Left lung (tissue), 10 donors: ENCODE results near the gene CXorf66. TPM values are rescaled to one million over a fixed set of nuclear protein-coding genes. Genes with fewer than 3 reads are reported as not detected.
"Not testable (repeated sequence)": the region's sequence is repeated elsewhere in the genome, so short reads cannot be mapped to it uniquely, and the experiment has no call there.

Experiments used
- ATAC-seq: fragments of 200-7000 bp; cut with Tn5 transposase; one replicate; pipeline ENCODE4 v1.9.1; 2020; ENCODE audit warnings: moderate library complexity
- DNase-seq, 4 donors: peaks; one replicate each; pipeline ENCODE4 v3.0.0-alpha.2; 2013 to 2020
- H3K27ac ChIP-seq, 2 donors: fragments of 200-600 bp; sonication (generic) in 1 of 2; one replicate each; pipeline versions ENCODE4 v1.5.0 to v1.8.0; 2020 to 2021
- H3K27me3 ChIP-seq, 2 donors: fragments of 200-600 bp; sonication (generic) in 1 of 2; one replicate each; pipeline versions ENCODE4 v1.5.0 to v1.8.0; 2020 to 2021
- H3K36me3 ChIP-seq, 2 donors: fragments of 200-600 bp; sonication (generic) in 1 of 2; one replicate each; pipeline versions ENCODE4 v1.5.0 to v1.8.0; 2020 to 2021
- H3K4me1 ChIP-seq, 2 donors: fragments of 200-600 bp; one replicate each; pipeline ENCODE4 v1.8.0; 2021
- H3K4me3 ChIP-seq, 2 donors: fragments of 200-600 bp; sonication (generic) in 1 of 2; one replicate each; pipeline versions ENCODE4 v1.5.0 to v1.8.0; 2020 to 2021; ENCODE audit warnings: mild to moderate bottlenecking in 1 of 2
- H3K9me3 ChIP-seq, 2 donors: fragments of 200-600 bp; sonication (generic) in 1 of 2; one replicate each; pipeline versions ENCODE4 v1.5.0 to v1.8.0; 2020 to 2021
- CTCF ChIP-seq, 2 donors: fragments of 200-600 bp; sonication (generic) in 1 of 2; IDR thresholded peaks; one replicate each; pipeline versions ENCODE4 v1.5.0 to v1.8.0; 2021; ENCODE audit warnings: antibody characterized with exemption in 2 of 2
- intact Hi-C, 2 donors: fragments of 100-400 bp; cut with DNase I; formaldehyde crosslinking; loops; one replicate each; pipeline versions ENCODE4 v1.11.2 to v1.14.2; 2022
- polyA plus RNA-seq, 6 donors: library from polyadenylated mRNA; unstranded; fragments of 120-200 nt; gene quantifications; one replicate each; pipeline ENCODE4 v1.2.1, GENCODE V29; 2013; ENCODE audit not compliant: insufficient read length in 6 of 6
- total RNA-seq, 2 donors: library from RNA; stranded (reverse); fragmentation: NEBNext Ultra II Directional; extraction: Animal tissue kit (Norgen Biotek cat#: 25700); gene quantifications; one replicate each; pipeline ENCODE4 v1.2.1, GENCODE V29; 2021
- donor health status: DM: no; HTN: yes; CAD: no.
- donor health status: DM: no; HTN: no; CAD: no.

CXorf66 gene
- total and polyA plus RNA-seq, 8 donors: not detected

- ATAC-seq: no peak
- no peak overlapping the region for H3K4me3 ChIP-seq
- H3K9me3 ChIP-seq: no peaks in the 10 kb centered on the region
- intact Hi-C loops: no loop called here
- H3K36me3 ChIP-seq: no peaks in the 10 kb centered on the region
- H3K4me1 ChIP-seq: peaks cover 0 to 6% of the 10 kb centered on the region in 2 donors
- DNase-seq: no peak
- no peak for TF ChIP-seq CTCF (IDR thresholded peaks at IDR 0.05)
- H3K27ac ChIP-seq: no peak overlapping the region
- H3K27me3 ChIP-seq: no peaks in the 10 kb centered on the region
These were observed 40.6 kb downstream of the CXorf66 start for GRCh38 chrX:139924696-139925095.

DNA sequence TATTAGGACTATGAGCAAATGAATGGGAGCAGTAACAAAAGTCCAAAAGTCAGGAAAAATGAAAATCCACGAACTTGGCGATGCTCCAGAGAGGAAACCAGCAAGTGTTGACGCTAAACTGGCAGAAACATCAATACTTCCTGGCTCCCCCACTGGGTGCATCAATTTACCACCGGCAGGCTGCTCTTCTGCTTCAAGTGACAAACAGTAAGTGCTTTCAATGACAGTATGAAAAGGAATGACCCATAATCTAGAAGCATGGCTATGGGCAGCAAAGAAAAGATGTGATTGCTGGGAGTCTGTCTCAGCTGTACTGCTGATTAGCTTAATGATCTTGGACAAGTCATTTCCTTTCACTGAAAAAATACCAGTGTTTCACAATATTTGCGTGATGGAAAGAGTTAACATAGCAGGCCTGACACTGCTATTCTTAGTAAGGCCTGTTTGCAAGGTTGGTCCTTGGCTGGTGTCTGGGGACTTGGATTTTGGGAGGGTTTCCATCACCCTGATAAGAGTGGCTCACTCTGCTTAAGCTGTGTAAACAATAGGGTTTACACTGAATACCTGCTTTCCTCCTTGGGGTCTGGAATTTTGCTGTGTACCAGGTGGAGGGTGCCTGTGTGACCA is 41.1 kb downstream of the CXorf66 start:
- H3K27ac ChIP-seq: no peak overlapping the region
- intact Hi-C loops: no loop called here
- H3K4me3 ChIP-seq: no peak overlapping the region
- no peaks in the 10 kb centered on the region for H3K27me3 ChIP-seq
- DNase-seq: no peak
- H3K36me3 ChIP-seq: no peaks in the 10 kb centered on the region
- ATAC-seq: no peak
- no peak for TF ChIP-seq CTCF (IDR thresholded peaks at IDR 0.05)
- H3K9me3 ChIP-seq: no peaks in the 10 kb centered on the region
- peaks cover 0 to 6% of the 10 kb centered on the region in 2 donors for H3K4me1 ChIP-seq

GRCh38 chrX:139921142-139921541 is 44.2 kb downstream of the CXorf66 start:
- H3K27ac ChIP-seq, H3K36me3 ChIP-seq, ATAC-seq, H3K27me3 ChIP-seq, H3K4me3 ChIP-seq, H3K4me1 ChIP-seq, DNase-seq, H3K9me3 ChIP-seq, intact Hi-C loops: not testable (repeated sequence)

- H3K9me3 ChIP-seq: no peaks in the 10 kb centered on the region
- no peaks in the 10 kb centered on the region for H3K36me3 ChIP-seq
- ATAC-seq: no peak
- H3K27me3 ChIP-seq: no peaks in the 10 kb centered on the region
- TF ChIP-seq CTCF (IDR thresholded peaks at IDR 0.05): no peak
- no peak overlapping the region for H3K4me3 ChIP-seq
- no peak for DNase-seq
- H3K4me1 ChIP-seq: peaks cover 0 to 6% of the 10 kb centered on the region in 2 donors
- no peak overlapping the region for H3K27ac ChIP-seq
- intact Hi-C loops: no loop called here
These were observed 45.0 kb downstream of the CXorf66 start for GRCh38 chrX:139920316-139920715.

DNA sequence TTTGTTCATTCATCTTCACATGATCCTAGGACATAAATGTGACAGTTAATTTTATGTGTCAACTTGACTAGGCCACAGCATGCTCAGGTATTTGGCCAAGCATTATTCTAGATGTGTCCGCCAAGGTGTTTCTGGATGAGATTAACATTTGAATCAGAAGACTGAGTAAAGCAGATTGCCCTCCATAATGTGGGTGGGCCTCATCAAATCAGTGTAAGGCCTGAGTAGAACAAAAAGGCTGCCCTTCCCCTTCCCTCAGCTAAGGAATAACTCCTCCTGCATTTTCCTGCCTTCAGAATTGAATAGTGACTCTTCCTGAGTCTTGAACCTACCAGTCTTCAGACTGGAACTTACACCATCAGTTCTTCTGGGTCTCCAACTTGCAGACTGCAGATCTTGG is 50.9 kb downstream of the CXorf66 start:
- no peak for TF ChIP-seq CTCF (IDR thresholded peaks at IDR 0.05)
- H3K27me3 ChIP-seq: no peaks in the 10 kb centered on the region
- no peaks in the 10 kb centered on the region for H3K36me3 ChIP-seq
- H3K4me3 ChIP-seq: no peak overlapping the region
- H3K27ac ChIP-seq: no peak overlapping the region
- no peaks in the 10 kb centered on the region for H3K9me3 ChIP-seq
- no peak for DNase-seq
- ATAC-seq: no peak
- no peaks in the 10 kb centered on the region for H3K4me1 ChIP-seq
- intact Hi-C loops: no loop called here

- ATAC-seq: no peak
- H3K4me3 ChIP-seq: no peak overlapping the region
- no peaks in the 10 kb centered on the region for H3K27me3 ChIP-seq
- no peak for DNase-seq
- H3K9me3 ChIP-seq: no peaks in the 10 kb centered on the region
- no peak for TF ChIP-seq CTCF (IDR thresholded peaks at IDR 0.05)
- no peaks in the 10 kb centered on the region for H3K36me3 ChIP-seq
- no peak overlapping the region for H3K27ac ChIP-seq
- H3K4me1 ChIP-seq: no peaks in the 10 kb centered on the region
- intact Hi-C loops: no loop called here
These were observed 55.6 kb downstream of the CXorf66 start for GRCh38 chrX:139909712-139910111.
